Cardiac atrium fibroblast (primary cell): ENCODE results near the gene ZNF648. TPM values are rescaled to one million over a fixed set of nuclear protein-coding genes. Genes with fewer than 3 reads are reported as not detected.

Experiments used
- total RNA-seq: library from RNA; depleted of rRNA; stranded (reverse); fragments of >200 nt; gene quantifications from 2 replicates; pipeline ENCODE4 v1.2.3, GENCODE V29; 2015

Gene ZNF648, protein sequence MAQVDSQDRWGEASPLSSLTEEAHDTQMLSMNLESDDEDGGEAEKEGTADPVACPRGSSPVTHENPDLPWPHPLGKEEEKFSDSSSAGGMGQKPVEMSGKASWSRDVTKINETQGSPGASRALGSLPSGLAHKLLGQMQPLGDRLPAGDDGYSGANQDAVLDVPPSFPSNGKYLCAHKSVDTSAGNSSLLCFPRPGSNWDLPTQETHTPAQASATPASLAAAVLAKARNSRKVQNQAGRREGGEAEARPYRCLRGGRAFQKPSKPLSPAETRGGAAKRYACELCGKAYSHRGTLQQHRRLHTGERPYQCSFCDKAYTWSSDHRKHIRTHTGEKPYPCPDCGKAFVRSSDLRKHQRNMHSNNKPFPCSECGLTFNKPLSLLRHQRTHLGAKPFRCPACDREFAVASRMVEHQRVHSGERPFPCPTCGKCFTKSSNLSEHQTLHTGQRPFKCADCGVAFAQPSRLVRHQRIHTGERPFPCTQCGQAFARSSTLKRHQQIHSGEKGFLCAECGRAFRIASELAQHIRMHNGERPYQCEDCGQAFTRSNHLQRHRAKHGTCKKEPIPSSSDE
- not detected in 2 replicates for total RNA-seq

DNA sequence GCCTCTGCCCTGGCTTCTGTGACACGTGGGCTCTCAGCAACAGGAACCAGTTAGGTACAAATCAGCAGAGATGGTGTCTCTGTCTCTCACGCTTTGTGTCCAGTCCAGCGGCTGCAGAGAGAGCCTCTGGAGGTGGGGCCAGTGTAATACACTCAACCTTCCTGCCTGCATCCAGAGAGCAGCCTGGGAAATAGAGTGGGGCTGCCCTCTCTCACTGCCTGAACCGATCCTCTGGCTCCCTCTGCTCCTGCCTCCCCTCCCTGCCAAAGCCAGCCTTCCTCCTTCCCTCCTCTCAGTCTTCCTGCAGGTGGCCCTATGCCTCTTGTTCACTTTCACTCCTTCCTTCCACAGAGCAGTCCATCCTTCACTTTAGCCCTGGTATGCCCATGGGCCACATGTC lies at the start of gene ZNF648:
ZNF648 (minus strand) TSS at position 119 of the 400 bp plus-strand sequence. CDS start 3,702 bp downstream, outside the sequence.

